Skin of body (tissue), 2 donors: ENCODE data around the gene DYNC2I2. TPM values are rescaled to one million over a fixed set of nuclear protein-coding genes. Genes with fewer than 3 reads are reported as not detected.
"Not testable (repeated sequence)": the region's sequence is repeated elsewhere in the genome, so short reads cannot be mapped to it uniquely, and the experiment has no call there.

ENCODE experiments used
- DNase-seq: peaks from one replicate; lab custom pipeline; 2025; lab: John Stamatoyannopoulos, UW
- total RNA-seq: library from RNA; depleted of rRNA; stranded (reverse); fragments of >200 nt; gene quantifications from one replicate; pipeline ENCODE4 v1.2.3, GENCODE V29; 2014

Gene DYNC2I2
- total RNA-seq, 1 donor from 2014 or later = 21.1 TPM

- DNase-seq = no peak
These were observed 29.2 kb upstream of the DYNC2I2 start for GRCh38 chr9:128685636-128686489.

GRCh38 chr9:128684325-128685199, 27.9 kb upstream of the DYNC2I2 start:
- peak; percentile 33 for DNase-seq

GRCh38 chr9:128684065-128684324, 27.3 kb upstream of the DYNC2I2 start:
- no peak for DNase-seq

- no peak for DNase-seq
These were observed 26.9 kb upstream of the DYNC2I2 start for GRCh38 chr9:128683340-128684064.

- DNase-seq = no peak
These were observed 21.1 kb upstream of the DYNC2I2 start for GRCh38 chr9:128677794-128678193.

- no peak for DNase-seq
These were observed 18.7 kb upstream of the DYNC2I2 start for GRCh38 chr9:128675382-128675781.

GRCh38 chr9:128669786-128670185, 13.1 kb upstream of the DYNC2I2 start:
- DNase-seq = no peak

GRCh38 chr9:128666481-128666941, 9.9 kb upstream of the DYNC2I2 start:
- DNase-seq = not testable (repeated sequence)

- DNase-seq = no peak
These were observed 1.1 kb upstream of the DYNC2I2 start for GRCh38 chr9:128657796-128658195.

- no peak for DNase-seq
These were observed 677 bp upstream of the DYNC2I2 start for GRCh38 chr9:128657344-128657704.

- DNase-seq = no peak
These were observed 2.2 kb downstream of the DYNC2I2 start for GRCh38 chr9:128654481-128654880.

GRCh38 chr9:128653908-128654307, 2.7 kb downstream of the DYNC2I2 start:
- no peak for DNase-seq

GRCh38 chr9:128651798-128652197, 4.8 kb downstream of the DYNC2I2 start:
- no peak for DNase-seq

GRCh38 chr9:128648206-128648605, 8.4 kb downstream of the DYNC2I2 start:
- not testable (repeated sequence) for DNase-seq

- DNase-seq = no peak
These were observed 12.9 kb downstream of the DYNC2I2 start for GRCh38 chr9:128643519-128644300.

- DNase-seq = no peak
These were observed 13.9 kb downstream of the DYNC2I2 start for GRCh38 chr9:128642675-128643245.

GRCh38 chr9:128640603-128641002, 16.0 kb downstream of the DYNC2I2 start:
- no peak for DNase-seq

GRCh38 chr9:128638580-128638979, 18.1 kb downstream of the DYNC2I2 start:
- DNase-seq = no peak

GRCh38 chr9:128637656-128638055, 19.0 kb downstream of the DYNC2I2 start:
- peak; percentile 27 for DNase-seq
